Activated T-cell treated with anti-CD3 and anti-CD28 coated beads for 1 hour (primary cell): ENCODE data around the gene PTPN14.

Experiments
- DNase-seq: peaks from one replicate; pipeline ENCODE4 v3.0.0-alpha.2; 2020; ENCODE audit warnings: low read depth

The PTPN14 gene

DNA sequence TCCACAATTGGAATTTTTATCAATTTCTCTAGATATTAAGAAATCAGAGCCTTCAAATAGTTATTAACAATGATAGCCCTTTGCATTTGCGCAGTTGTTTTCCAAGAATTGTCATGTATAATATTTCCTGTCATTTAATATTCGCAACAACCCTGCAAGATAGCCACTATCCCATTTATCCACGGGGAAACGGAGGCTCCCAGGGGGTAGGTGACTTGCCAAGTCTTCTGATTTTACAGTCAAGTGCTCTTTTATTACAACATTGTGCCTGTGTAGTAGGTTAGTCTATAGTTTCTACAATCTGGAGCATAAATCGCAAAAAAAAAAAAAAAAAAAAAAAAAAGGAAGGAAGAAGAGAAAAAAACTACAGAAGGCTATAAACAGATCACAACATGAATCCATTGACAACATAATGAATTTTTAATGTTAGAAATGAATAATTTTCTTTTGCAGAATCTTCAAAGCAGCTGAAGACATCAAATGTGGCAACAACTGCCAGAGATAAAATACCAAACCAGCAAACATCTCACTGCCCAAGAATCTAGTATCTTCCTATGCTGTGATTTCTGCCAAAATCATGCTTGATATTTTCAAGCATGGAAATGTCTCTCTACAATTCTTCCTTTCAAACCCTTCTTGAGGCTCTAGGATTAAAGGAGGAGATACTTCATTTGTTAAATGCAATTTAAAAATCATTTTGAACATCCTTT is 125.5 kb downstream of the PTPN14 start:
- DNase-seq: no peak

DNA sequence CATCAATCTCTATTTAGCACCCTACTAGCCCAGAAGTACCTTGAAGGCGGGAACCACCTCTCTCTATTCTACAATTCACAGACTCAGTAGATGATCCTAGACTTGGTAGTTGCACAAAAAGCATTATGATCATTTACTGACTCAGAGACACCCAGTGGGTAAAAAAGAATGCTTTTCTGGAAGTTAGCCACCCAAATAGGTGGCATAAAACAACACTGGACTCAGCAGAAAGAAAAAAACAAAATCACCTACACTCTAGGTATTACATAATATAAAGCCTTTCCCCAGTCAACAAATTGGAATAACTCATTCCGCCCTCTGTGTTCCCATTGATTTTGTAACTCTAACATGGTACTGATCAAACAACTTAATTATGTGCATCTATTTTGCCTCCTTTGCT is 126.3 kb downstream of the PTPN14 start:
- DNase-seq: no peak

DNA sequence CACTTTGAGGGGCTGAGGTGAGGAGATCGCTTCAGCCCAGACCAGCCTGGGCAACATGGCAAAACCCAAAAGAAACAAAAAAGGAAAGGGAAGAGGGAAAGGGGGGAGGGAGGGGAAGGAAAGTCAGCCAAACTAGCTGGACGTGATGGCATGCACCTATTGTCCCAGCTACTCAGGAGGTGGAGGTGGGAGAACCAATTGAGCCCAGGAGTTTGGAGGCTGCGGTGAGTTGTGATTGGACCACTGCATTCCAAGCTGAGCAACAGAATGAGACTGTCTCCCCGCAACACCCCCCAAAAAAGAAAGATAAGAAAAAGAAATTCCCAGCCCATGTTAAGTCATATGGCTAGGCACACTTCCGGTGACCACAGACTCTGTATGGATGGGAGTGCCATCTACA is 128.4 kb downstream of the PTPN14 start:
- no peak for DNase-seq

DNA sequence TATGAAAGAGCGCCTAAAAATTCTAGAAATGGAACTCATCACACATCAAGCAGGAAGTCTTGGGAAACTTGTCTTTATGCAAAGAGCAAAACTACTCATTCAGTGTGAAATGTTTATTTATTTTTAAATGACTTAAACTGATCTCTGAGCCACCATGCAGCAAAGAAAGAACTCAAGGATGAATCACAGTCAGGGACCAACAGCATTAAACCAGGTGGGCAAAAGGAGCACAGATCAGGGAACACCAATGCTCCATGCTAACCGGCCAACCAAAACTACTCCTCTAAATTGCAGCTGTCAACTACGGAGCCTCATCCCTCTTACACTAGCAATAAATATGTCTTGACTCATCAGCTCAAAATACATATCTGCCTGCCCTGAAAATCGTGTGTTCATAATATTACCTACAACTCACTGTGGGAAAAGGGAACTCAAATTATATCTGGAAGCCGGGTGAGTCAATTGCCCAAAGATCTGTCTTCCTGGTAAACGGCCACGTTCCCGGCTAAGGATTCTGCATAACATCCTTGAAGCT is 129.2 kb downstream of the PTPN14 start:
- no peak for DNase-seq

DNA sequence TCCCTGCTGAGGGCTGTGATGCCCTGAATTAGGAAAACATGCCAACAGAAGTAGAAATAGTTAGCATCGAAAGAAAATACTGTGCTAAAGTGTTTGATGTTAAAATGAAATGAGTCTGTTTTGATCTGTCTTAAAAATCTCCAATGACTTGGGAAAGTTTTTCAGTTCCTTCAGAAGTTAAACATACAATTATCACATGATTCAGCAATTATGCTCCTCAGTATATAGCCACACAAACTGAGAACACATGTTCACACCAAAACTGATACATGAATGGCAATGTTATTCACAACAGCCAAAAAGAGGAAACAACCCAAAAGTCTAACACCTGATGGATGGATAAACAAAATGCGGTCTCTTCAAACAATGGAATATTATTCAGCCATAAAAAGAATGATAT is 130.6 kb downstream of the PTPN14 start:
- DNase-seq: no peak

DNA sequence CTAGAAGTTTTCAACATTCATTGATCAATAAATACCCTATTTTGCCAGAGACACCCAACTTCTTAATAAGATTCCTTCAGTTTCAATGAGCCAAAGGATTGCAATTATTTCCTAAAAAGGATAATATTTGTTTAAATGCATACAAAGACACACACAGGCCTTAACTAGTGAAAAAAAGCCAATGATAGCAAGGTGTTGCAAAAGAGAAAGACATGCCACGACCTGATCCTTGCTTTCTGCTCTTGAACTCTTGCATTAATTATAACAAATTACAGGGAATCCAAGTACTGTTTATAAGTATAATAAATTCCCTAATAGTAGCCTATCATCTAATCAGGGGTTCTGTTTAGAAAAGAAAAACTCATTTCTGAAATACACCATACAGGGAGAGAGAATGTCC is 131.1 kb downstream of the PTPN14 start:
- DNase-seq: no peak

DNA sequence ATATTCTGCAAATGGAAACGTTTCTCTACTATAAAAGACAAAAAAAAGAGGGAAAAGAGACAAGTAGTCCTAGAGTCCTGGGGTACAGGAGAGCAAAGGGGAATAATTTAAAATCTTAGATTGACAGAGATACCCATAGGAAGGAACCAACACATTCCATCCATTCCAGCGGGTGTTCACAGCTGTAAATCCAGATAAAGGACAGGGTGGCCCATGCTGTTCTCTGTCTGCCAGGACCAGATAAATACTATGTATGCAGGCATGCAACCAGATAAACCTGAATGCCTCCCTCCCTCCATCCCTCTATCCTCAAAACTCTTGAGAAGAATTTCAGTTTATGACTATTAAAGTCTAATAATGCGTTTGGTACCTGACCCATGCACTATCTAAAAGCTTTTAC is 131.8 kb downstream of the PTPN14 start:
- DNase-seq: no peak

DNA sequence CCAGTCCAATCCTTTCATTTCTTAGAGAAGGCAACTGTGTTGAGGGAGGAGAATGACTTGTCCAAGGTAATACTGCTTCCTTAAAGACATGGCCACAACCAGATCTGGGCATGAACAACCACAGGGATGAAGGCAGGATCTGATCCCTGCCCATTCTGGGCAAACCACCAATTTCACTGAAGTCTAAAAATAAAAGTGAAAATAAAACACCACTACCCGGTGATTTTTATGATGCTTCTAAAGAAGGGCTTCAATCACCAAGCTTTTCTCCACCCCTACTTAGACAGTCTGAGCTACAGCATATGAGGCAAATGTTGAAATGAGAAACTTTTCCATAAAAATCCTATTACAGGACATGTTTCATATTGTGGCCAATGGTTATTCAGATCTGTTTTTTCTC is 133.0 kb downstream of the PTPN14 start:
- DNase-seq: no peak

DNA sequence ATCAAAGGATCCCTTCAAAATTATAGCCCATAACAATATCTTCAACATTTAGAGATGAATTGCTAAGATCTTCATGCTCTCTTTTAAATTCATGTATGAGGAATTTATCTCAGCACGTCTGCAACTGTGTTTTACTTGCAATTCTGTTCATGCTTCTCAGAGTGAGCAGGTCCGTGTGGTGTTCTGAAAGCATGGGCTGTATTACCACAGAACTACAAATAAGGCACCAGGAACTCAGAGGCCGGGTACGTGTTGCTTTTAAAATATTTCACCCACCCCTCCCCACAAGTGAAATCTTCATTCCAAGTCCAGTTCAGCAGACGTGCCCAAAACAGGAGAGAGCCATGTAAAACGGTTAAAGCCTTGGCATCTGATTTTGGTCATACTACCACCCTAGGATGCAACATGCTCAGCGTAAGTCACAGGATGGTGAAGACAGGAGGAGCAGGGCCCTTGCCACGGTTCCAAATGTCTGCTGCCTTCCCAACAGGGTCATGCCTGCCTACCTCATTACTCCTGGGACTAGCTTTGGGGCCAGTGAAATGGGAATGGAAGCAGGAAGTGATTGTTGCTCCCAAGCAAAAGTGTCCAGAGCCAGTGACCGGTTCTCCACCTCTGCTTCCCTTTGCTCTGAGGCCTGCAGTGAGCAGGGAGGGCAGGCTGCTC is 133.7 kb downstream of the PTPN14 start:
- no peak for DNase-seq

DNA sequence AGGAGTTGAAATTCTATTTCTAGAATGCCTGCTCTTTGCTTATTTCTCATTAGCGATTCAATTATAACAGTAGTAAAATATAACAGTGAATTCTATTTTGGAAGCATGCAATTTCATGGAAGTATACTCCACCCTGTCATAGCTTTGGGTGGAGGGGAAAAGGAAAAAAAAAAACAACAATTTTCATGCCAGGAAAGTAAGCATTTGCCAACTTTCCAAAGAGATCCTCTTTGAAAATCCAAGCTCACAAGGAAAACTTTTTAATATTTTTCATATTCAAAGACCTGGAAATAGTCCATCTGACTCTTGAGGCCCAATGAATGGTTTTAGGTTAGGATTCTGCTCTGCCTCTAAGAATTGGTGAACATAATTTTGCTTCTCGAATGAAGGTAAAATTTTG is 134.5 kb downstream of the PTPN14 start:
- no peak for DNase-seq

DNA sequence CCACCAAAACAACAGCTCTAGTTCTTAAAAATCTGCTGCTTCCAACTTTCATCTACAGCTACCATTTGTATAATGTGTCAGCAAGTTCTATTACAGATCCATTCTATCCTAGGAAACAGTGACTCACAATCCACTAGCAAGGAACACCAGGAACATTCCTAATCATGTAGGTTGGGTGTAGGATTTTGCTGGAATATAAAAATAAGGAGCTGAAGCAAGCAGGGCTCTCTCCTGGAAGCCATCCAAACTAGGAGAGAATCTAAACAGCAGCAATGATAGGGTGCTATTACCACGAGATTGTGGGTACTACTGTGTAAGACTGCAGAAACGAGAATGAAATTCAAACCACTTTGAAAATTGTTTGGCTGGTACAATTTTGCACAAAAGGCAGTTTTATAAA is 135.0 kb downstream of the PTPN14 start:
- DNase-seq: no peak

DNA sequence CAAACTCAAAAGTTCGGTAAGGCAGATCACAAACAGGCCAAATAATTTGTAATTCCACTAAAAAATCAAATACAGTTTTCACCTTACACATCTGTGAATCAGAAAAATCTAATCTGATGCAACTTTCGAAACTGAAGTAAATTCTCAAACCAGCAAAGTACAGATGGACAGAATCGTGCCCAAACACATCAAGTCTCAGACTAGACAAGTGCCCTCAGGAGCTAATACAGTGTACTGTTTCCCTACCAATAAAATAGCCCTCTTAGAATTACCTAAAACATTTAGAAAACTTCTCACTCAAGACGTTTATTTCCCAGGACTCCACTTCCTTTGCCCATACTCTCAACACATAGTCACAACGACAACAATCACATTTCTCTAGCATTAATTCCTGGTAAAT is 136.3 kb downstream of the PTPN14 start:
- no peak for DNase-seq

DNA sequence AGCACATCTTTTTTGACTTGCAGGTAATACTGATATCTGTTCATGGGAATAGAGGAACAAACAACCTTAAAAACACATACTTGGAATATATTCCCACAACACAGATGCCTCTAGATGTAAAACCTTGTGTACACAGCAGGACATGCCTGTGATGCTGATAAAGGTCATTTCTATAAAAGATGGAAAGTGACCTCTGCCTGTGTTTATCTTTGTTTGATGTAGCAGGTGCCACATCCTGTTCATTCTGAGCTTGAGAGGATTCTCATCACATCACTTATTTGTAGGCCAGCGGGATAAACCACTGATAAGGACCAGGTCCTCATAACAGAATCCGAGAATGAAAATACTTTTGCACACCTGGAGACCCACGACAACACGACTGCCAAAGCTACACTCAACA is 136.7 kb downstream of the PTPN14 start:
- no peak for DNase-seq

DNA sequence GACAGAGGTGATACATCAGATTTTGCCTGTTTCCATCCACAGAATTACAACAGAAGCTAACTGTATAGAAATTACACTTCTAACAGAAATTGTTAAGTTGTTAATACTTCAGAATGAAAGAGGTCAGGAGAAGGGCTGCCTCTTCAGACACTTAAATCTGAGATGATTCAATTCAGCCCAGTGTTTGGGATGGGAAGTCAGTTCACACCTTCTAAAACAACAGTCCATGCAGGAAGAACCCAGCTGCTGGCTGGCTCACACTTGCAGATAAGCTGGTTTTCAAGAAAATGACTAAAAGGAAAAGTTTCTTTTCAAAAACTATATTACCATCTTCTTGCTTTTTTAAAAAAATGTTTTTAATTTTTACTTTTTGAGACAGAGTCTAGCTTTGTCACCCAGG is 138.1 kb downstream of the PTPN14 start:
- no peak for DNase-seq

DNA sequence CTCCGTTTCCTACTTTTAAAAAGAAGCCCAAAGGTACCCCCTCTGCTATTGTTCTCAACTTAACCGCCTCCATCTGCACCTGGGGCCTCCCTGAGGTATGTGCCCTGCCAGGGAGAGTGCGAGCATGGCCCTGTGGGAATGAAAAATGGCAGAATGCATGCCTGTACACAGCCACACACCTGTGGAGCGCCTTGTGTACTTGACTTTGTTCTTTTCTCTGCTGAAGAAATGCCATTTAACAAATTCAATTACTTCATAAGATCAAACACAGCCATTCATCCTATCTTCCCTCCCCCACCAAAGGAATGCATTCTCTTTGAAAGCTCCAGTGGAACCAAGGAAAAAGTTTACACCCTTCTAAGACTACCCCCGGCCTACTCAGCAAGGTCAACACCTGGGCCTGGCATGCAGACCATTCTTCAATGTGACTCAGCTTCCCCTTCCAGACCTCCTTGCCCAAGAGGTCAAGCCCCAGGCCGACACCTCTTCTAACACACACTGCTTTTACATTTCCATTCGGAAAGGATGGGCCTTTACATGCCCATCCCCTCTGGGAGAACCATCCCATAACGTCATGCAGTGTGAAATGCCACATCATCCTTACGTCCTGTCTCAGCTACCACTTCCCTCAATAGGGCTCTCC is 146.7 kb downstream of the PTPN14 start:
- no peak for DNase-seq

DNA sequence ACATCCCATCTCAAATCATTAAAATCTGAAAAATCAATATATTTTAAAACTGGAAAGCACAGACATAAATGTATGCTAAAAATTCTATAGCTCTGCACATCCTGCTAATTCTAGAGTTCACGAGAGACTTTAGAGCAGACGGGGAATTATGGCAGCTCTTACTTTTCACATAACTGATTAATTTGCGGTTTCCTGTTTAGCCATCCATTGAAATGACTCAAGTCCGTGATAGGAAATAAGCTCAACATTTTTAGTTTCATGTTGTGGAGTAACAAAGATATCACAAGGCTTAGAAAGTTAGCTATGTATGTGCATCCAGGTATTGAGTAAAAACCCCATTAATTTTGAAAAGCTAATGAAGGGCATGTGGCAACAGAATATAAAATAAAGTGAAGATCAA is 147.2 kb downstream of the PTPN14 start:
- no peak for DNase-seq

DNA sequence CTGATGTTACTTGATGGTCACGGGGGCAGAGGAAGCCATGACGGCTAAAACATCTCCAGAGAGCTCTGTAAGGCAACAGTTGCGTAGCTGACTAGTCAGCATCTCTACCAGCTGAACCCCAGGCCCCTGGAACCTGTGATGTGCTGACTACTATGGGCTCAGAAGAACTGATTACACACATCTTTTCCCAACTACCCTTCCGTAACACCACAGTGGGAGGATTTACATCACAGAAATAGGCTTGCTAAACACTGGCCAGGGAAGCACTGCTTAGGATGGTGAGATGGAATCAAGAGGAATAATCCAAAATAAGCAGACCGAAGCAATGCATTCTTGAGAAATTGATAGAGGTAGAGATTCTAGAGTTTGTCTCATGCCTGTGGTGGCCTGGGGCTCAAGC is 148.0 kb downstream of the PTPN14 start:
- no peak for DNase-seq

DNA sequence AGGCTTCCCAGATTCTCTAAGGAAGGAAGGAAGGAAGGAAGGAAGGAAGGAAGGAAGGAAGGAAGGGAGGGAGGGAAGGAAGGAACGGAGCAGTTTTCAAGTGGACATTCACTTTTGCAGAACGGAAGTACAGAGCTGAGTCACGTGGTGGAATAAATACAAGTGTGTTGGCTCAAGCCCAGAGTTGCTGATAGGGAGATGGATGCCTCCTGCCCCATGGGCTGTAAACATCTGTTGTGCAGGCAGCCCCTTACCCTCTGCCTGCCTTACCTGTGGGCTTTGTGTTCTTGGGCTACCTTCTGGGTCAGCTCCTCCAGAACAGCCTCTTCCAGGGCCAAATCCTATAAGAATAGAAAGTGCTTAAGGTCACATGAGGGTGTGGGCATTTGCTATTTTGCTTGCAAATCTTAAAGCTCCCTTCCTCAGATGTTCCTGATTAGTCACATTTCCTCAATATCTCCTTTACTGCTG is 148.8 kb downstream of the PTPN14 start:
- DNase-seq: no peak

DNA sequence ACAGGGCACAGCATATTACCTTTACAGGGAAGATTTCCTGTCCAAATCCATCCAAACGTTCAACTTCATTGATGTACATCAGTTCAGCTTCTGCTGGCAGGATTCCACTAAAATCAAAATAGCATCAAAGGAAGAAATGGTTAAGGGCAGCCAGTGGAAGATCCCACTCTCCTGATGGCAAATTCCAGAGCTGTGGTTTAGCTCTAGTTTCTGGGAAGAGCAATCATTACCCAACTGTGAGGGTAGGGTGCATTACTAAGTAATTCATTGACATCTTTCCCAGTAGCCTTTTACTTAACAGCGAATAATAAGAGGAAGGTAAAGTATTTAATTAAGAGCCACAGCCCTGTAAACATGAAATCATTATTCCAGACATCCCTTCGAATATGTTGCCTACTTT is 149.7 kb downstream of the PTPN14 start:
- DNase-seq: no peak

DNA sequence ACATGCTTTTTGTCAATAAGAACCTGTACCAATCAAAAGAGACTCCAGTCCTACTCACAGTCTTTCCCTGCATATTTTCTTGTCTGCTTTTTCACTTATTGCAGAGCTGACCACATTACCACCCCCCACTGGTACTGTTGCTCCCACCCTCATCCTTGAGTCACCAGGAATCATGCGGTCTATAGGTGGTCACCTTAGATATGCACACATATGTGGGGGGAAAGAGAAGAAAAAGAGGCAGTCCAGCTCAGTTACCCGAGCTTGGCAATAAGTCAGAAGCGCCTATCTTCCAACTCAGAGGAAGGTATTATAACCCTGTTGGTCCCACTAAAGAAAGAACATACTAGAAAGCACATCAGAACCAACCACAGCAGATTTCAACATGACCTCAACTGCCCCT is 151.3 kb downstream of the PTPN14 start:
- no peak for DNase-seq

DNA sequence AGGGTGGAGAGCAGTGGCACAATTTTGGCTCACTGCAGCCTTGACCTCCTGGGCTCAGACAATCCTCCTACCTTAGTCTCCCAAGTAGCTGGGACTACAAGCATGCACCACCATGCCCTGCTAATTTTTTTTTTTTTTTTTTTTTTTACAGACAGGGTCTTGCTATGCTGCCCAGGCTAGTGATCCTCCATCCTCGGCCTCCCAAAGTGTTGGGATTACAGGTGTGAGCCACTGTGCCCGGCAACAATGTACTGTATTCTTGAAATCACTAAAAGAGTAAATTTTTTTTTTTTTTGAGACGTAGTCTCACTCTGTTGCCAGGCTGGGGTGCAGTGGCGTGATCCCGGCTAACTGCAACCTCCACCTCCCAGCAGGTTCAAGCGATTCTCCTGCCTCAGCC is 152.9 kb downstream of the PTPN14 start:
- no peak for DNase-seq

DNA sequence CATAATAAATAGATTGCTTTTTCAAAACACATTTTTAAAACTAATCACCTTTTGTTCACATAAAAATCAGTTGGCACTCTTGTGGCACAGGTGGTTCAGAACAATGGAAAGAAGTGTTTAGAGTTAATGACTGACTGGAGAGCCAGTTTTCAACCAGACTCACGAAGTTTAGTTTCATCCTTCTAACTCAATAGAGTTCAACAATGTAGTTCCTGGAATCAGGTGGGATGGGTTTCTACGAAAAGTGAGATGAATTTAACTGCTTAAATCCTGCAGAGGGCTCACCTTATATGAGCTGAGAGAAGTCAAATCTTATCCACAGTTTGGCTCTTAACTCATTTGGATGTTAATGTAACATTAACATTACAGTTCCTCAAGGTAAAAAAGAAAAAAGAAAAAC is 153.9 kb downstream of the PTPN14 start:
- no peak for DNase-seq

DNA sequence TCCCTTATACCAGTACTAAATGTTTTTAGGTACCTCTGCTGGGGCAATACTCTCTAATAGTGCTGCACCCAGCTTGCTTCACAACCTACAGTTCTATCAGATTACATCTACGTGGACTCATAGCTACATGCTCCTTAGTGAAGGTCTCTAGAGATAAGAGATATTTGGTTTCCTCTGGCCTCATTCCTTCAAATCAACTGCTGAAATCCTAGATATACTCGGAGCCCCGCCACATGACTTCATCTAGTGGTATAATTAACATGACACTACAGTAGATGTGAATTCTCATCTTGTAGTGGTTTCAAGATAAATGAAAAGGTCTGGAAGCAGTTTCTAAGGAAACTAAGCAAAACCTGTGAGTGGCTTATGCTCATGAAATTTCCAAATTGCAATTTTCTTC is 155.1 kb downstream of the PTPN14 start:
- no peak for DNase-seq
